ENCODE results near the gene MDC1. TPM values are rescaled to one million over a fixed set of nuclear protein-coding genes. Genes with fewer than 3 reads are reported as not detected.
A peak's percentile ranks its signal among the peaks of the same experiment; 100 is the strongest.

The MDC1 gene
- total RNA-seq, 4 donors from 2014 or later: 21.3 to 36.0 (median 26.2) TPM

GRCh38 chr6:30686009-30686907, 30.8 kb downstream of the MDC1 start, which contains the start of gene PPP1R18:
Gene PPP1R18, minus strand, starts transcription at chr6:30686645. Its CDS starts 627 bp downstream, at chr6:30686018.
- no peaks in the 10 kb centered on the region for H3K27me3 ChIP-seq
- H3K27ac ChIP-seq: peak within 1 kb of the TSS; percentile 97 to 99 (median 98)
- no peaks in the 10 kb centered on the region for H3K9me3 ChIP-seq
- peaks cover 0 to 84% (median 58%) of the 10 kb centered on the region in 4 donors for H3K4me1 ChIP-seq
- DNase-seq (ENCODE audit: low spot score in 2 of 2): peak; percentile 71 to 72
- WGBS, 2 donors: 0 to 1% methylated on average over 23 to 24 of the region's 41 CpGs
- peak within 1 kb of the TSS; percentile 73 to 92 (median 83) for H3K4me3 ChIP-seq
- H3K36me3 ChIP-seq: no peaks in the 10 kb centered on the region
- TF ChIP-seq EP300 (IDR thresholded peaks at IDR 0.05) (peak in 1 of 2 donors; percentile 47), CTCF (IDR thresholded peaks at IDR 0.05) (no peak), POLR2A (IDR thresholded peaks at IDR 0.05) (peak in 1 of 2 donors; percentile 32)

- Histone ChIP-seq H3K27ac (peak overlapping the region; percentile 97 to 99 (median 98)), H3K36me3 (peaks cover 0 to 7% (median 0%) of the 10 kb centered on the region in 3 donors), H3K4me3 (peak overlapping the region; percentile 73 to 92 (median 83)), H3K27me3 (no peaks in the 10 kb centered on the region), H3K4me1 (peaks cover 0 to 87% (median 65%) of the 10 kb centered on the region in 4 donors), H3K9me3 (no peaks in the 10 kb centered on the region)
- 10 to 11% methylated on average over 28 to 29 of the region's 29 CpGs for WGBS, 2 donors
- TF ChIP-seq POLR2A (IDR thresholded peaks at IDR 0.05): no peak
- TF ChIP-seq CTCF (IDR thresholded peaks at IDR 0.05): no peak
- no peak for TF ChIP-seq EP300 (IDR thresholded peaks at IDR 0.05)
- DNase-seq (ENCODE audit: low spot score in 2 of 2): no peak
These were observed 31.7 kb downstream of the MDC1 start for GRCh38 chr6:30685157-30686008.

GRCh38 chr6:30684386-30685156, 32.5 kb downstream of the MDC1 start:
- 5 to 9% methylated on average over 12 to 17 of the region's 21 CpGs for WGBS, 2 donors
- peaks cover 0 to 87% (median 66%) of the 10 kb centered on the region in 4 donors for H3K4me1 ChIP-seq
- peak in 1 of 2 donors; percentile 39 for DNase-seq (ENCODE audit: low spot score in 2 of 2)
- H3K27me3 ChIP-seq: no peaks in the 10 kb centered on the region
- H3K4me3 ChIP-seq: peak overlapping the region; percentile 73 to 92 (median 83)
- H3K36me3 ChIP-seq: peaks cover 0 to 16% (median 0%) of the 10 kb centered on the region in 3 donors
- peak overlapping the region; percentile 97 to 99 (median 98) for H3K27ac ChIP-seq
- TF ChIP-seq CTCF (IDR thresholded peaks at IDR 0.05) (no peak), EP300 (IDR thresholded peaks at IDR 0.05) (no peak), POLR2A (IDR thresholded peaks at IDR 0.05) (no peak)
- no peaks in the 10 kb centered on the region for H3K9me3 ChIP-seq

GRCh38 chr6:30683980-30684338, 33.1 kb downstream of the MDC1 start:
- no peak for DNase-seq (ENCODE audit: low spot score in 2 of 2)
- 2% methylated on average over 2 of the region's 2 CpGs for WGBS, 2 donors
- H3K27me3 ChIP-seq: no peaks in the 10 kb centered on the region
- H3K9me3 ChIP-seq: no peaks in the 10 kb centered on the region
- H3K4me3 ChIP-seq: peak overlapping the region; percentile 73 to 92 (median 83)
- TF ChIP-seq CTCF (IDR thresholded peaks at IDR 0.05) (no peak), EP300 (IDR thresholded peaks at IDR 0.05) (no peak), POLR2A (IDR thresholded peaks at IDR 0.05) (no peak)
- peak overlapping the region; percentile 97 to 99 (median 98) for H3K27ac ChIP-seq
- H3K4me1 ChIP-seq: peaks cover 0 to 87% (median 66%) of the 10 kb centered on the region in 4 donors
- H3K36me3 ChIP-seq: peaks cover 0 to 17% (median 0%) of the 10 kb centered on the region in 3 donors

Measured in tibial nerve (tissue), 4 donors.